ENCODE data around the gene CCDC93.

The CCDC93 gene

GRCh38 chr2:117994729-117995128 lies 19.1 kb downstream of the CCDC93 start:
- in situ Hi-C loops (cut with MboI; ENCODE audit: low sequenced_read_pairs), result no loop called here

GRCh38 chr2:117989854-117990438 lies 23.9 kb downstream of the CCDC93 start:
- in situ Hi-C loops (cut with MboI; ENCODE audit: low sequenced_read_pairs), result no loop called here

DNA sequence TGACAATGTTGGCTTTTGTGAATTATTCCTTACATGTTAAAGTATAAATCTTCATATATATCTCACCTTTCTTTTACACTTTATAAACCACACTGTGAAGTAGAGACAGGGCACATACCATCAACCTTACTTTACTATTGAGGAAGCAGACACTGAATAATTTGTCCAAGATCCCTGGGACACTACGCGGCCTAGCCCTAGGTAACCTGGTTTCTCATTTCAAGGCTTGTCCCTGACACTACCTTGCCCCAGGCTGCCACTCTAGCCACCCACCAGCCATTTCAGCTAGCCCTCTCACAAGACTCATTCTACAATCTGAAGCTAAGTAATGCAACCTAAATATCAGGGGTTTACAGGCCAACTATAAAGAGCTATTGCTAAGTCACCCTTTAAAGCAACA lies 26.7 kb downstream of the CCDC93 start:
- in situ Hi-C loops (cut with MboI; ENCODE audit: low sequenced_read_pairs), result no loop called here

GRCh38 chr2:117985092-117985491 lies 28.8 kb downstream of the CCDC93 start:
- in situ Hi-C loops (cut with MboI; ENCODE audit: low sequenced_read_pairs), result no loop called here

GRCh38 chr2:117984208-117984607 lies 29.7 kb downstream of the CCDC93 start:
- in situ Hi-C loops (cut with MboI; ENCODE audit: low sequenced_read_pairs), result no loop called here

DNA sequence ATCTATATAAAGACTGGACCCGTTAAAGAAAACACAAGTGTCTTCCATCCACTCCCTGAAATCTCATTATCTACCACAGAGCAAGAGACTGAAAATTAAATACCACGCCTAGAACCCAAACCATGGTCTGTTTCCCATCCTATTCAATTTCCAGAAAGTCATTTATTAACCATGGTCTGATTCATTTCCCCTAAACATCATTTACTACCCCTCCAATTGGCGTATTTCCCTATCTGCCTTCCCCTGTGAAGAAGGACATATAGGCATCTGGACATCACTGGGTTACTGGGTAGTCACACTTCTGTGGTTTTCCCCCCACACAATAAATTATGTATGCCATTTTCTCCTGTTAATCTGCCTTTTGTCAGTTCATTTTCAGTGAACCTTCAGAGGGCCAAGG lies 30.8 kb downstream of the CCDC93 start:
- in situ Hi-C loops (cut with MboI; ENCODE audit: low sequenced_read_pairs), result no loop called here

DNA sequence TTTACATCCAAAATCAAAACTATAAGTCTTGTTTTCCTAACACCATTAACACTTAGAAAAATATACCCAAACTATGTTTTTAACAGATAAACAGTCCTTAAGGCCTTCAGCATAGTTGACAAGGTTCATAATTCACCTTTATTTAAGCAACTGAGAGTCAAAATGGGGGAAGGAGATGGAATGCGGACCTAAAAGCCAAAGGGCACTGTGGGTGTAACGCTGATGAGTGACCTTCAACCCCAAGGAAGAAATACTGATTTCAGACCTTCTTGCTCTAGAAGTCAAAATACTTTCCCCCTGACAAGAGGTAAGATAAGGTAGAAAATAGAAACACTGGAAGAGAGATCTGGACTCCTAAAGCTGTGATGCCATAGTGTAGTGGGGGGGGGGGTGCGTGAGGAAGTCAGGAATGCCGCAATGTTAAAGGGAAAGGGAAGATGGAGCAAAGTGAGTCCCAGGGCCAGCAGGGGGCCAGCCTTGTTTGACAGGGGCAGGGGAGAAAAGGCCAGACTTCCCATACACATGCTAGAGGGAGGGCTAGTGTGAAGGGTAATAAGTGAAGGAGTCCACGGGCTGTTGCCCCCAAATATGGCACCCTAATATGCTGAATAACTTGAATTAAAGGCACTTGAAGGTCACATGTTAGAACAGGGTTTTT lies 31.4 kb downstream of the CCDC93 start:
- in situ Hi-C loops (cut with MboI; ENCODE audit: low sequenced_read_pairs), result no loop called here

- in situ Hi-C loops (cut with MboI; ENCODE audit: low sequenced_read_pairs), result no loop called here
These were observed 32.1 kb downstream of the CCDC93 start for GRCh38 chr2:117981810-117982209.

DNA sequence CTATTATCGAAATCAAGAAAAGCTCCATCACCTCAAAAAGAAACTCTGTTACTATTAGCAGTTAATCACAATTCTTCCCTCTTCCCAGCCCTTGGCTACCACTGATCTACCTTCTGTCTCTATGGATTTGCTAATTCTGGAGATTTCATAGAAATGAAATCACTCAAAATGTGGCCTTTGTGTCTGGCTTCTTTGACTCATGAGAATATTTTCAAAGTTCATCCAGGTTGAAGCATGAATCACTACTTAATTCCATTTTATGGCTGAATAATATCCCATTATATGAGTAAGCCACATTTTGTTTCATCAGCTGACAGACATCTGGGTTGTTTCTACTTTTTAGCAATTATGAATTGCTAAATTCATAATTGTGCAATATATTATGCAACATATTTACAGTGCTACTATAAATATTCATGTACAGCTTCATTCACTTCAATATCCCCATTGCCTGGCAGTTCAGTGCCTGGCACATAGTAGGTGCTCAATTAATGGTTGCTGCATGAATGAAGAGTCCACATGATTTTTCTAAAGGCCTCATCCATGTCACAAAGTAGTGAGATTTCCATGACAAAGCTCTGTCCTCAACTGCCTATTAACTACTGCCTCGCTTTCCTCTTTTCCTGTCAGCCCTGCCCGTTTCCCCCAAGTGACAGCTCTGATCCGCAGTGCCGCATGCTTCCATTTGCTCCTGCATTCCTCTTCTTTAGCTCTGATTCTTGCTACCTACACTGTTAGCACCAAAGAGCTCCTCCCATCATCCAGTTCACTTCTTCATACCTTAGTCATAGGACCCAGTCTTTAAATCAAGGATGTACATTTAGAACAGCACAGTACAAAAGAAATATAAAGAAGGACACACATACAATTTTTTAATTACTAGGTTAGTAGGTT lies 32.8 kb downstream of the CCDC93 start:
- in situ Hi-C loops (cut with MboI; ENCODE audit: low sequenced_read_pairs), result no loop called here

- in situ Hi-C loops (cut with MboI; ENCODE audit: low sequenced_read_pairs), result no loop called here
These were observed 33.8 kb downstream of the CCDC93 start for GRCh38 chr2:117979911-117980701.

- in situ Hi-C loops (cut with MboI; ENCODE audit: low sequenced_read_pairs), result no loop called here
These were observed 36.2 kb downstream of the CCDC93 start for GRCh38 chr2:117977696-117978095.

DNA sequence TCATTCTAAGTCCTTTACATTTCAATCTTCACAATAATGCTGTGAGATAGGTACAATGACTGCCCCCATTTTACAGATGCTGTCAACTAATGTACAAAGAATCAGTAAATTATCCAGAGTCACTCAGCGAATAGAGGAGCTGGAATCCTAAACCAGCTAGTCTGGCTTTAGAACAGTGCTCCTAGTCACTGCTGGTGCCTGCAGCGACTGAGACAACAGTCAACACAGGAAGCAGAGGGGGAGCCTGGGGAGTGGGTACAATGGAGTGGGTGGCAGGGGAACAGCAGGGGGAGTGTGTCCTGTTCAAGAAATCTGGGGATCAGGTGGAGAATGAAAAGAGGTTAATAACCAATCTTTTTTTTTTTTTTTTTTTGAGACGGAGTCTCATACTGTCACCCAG lies 37.3 kb downstream of the CCDC93 start:
- in situ Hi-C loops (cut with MboI; ENCODE audit: low sequenced_read_pairs), result no loop called here

GRCh38 chr2:117973498-117974082 lies 40.3 kb downstream of the CCDC93 start:
- in situ Hi-C loops (cut with MboI; ENCODE audit: low sequenced_read_pairs), result no loop called here

DNA sequence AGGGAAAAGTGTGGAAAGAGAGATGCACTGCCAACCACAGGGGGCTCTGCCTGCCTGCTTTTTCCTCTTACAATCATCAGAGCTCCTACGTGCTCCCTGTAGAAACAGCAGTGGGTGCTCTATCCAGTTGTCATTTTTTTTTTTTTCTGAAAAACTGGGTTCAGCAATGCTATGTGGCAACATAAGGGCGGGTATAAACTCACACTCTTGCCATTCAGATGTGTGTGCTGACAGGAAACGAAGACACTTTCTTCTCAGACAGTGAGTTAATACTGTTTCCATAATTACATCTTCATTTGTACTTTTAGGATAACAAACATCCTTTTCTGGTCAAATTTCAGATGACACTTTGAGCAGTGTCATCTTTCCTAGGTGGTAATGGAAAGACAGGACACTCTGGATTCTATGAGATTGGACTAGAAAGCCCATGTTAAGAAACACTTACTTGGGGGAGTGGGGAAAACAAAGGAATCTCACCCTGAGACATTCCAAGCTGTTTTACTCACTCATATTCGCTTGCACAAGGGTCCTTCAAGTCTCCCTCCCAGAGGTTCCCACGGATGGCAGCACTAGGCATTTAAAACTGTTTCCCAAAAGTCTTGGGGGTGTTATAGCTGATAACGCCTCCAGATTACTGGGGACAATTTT lies 41.3 kb downstream of the CCDC93 start:
- in situ Hi-C loops (cut with MboI; ENCODE audit: low sequenced_read_pairs), result no loop called here

DNA sequence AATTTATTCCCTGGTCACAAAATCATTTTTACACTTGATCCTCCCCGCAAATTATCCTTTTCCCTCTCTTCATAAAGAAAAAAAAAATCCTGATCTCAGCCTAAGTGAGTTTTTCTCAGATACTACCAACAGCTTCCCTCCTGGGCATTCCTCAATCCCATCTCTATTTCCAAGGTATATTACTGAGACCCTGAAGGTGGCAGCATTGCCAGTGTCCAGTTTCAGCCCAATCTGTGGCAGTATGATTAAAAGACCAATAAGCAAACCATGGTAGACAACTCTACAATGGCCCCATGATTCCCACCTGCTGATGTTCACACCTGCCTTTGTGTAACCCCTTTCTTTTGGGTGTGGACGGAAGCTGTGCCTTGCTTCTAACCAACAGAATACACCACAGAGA lies 45.1 kb downstream of the CCDC93 start:
- in situ Hi-C loops (cut with MboI; ENCODE audit: low sequenced_read_pairs), result no loop called here

DNA sequence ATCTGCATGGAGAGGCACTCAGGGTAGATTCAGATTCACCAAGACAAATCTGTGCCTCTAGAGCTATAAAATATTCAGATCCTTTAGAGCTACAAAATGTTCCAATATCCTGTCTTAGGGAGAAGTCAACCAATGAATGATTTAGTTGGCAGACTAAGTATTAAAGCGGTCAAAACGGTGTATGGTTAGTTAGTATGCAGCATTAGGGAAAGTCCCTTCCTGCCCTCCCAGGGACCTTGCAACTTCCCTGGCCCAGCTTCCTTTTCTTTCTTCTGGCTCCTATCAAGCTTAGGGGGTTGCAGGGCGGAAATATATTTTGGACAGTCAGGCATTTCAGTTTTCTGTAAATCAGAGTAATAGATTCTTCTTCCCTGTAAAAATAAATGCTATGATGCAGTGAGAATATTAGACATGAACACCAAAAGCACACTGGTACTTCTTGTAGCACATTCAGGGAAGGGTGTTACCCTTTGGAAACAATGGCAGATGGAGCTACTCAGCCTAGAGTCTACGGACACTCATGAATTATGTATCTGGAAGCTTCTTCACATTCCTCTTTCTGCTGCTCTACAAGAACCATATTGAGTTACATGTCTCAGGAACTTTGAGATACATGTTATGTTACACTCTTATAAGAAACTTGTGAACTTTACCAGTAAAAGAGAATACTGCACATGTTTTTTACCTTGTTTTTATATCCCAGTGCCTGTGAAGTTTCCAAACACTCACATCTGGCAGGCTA lies 45.7 kb downstream of the CCDC93 start:
- in situ Hi-C loops (cut with MboI; ENCODE audit: low sequenced_read_pairs), result no loop called here

DNA sequence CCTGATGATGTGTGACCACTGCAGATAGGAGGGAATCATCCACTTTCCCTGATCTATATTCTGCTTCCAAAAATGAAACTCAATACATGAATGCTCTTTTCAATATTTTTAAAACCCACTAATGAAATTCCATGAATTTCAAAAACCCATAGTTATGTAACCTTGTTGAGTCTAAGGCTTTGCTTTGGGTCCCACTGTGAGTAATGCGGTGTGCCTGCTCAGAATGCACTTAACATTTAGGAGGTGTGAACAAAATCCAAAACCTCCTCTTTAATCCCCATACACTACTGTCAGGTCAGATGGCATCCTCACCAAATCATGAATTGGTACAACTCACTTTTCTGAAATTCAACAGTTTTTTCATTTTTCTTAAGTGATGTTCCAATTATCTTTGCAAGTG lies 50.4 kb downstream of the CCDC93 start:
- in situ Hi-C loops (cut with MboI; ENCODE audit: low sequenced_read_pairs), result no loop called here

DNA sequence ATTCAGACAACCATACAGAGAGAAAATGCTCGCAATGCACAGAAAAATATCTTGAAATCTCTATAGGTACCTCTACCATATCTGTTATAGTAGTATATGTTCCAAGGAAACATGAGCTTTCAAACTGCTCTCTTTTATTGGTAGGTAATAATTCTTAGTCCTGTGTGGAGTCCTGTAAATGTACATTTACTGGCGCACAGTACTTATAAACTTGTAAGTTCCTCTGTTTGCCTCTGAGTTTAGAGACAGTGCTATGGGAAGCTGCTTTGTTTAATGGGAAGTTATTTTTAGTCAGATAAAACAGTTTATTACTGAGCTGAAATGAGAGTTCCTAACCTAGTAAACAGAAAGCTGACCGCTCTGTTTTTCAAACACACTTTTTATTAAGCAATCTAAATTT lies 52.7 kb downstream of the CCDC93 start:
- in situ Hi-C loops (cut with MboI; ENCODE audit: low sequenced_read_pairs), result no loop called here

- in situ Hi-C loops (cut with MboI; ENCODE audit: low sequenced_read_pairs), result no loop called here
These were observed 53.6 kb downstream of the CCDC93 start for GRCh38 chr2:117960231-117960630.

DNA sequence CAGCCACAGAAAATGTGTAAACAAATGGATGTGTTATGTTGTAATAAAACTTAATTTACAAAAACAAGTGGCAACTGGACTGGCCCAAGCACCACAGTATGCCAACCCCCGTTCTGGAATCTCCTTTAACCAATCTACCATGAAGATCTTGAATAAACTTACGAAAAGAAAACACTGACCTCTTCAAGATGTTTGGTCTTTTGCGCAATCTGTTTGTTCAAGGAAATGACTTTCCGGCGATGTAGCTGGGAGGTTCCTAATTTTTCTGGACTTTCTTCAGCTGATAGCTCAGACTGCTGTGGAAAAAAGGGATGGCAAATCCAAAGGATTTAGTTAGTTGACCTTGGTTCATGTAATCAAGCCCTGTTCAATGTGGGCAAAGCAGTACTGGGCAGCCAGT lies 55.7 kb downstream of the CCDC93 start:
- in situ Hi-C loops (cut with MboI; ENCODE audit: low sequenced_read_pairs), result no loop called here
